ENCODE measurements around the gene AOAH.

AOAH gene

DNA sequence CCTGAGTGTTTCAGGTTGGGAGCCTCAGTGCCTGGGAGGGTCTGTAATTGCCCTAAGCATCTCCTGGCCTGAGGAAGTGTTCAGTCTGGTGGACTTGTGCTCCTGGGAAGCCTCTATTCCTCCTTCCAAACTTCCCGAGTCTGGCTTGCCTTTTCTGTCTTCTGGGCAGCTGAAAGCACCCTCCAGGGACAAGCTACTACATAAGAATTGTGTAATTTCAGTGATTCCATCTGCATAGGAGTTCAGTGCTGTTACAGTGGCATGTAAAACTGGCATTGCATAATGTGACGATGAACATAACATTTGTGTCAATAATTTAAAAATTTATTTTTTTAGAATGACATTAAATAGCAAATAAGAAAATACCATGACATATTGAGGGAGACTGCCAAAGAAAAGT lies 109.3 kb downstream of the AOAH start:
- TF ChIP-seq, protein P1, sequence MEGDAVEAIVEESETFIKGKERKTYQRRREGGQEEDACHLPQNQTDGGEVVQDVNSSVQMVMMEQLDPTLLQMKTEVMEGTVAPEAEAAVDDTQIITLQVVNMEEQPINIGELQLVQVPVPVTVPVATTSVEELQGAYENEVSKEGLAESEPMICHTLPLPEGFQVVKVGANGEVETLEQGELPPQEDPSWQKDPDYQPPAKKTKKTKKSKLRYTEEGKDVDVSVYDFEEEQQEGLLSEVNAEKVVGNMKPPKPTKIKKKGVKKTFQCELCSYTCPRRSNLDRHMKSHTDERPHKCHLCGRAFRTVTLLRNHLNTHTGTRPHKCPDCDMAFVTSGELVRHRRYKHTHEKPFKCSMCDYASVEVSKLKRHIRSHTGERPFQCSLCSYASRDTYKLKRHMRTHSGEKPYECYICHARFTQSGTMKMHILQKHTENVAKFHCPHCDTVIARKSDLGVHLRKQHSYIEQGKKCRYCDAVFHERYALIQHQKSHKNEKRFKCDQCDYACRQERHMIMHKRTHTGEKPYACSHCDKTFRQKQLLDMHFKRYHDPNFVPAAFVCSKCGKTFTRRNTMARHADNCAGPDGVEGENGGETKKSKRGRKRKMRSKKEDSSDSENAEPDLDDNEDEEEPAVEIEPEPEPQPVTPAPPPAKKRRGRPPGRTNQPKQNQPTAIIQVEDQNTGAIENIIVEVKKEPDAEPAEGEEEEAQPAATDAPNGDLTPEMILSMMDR (conservative IDR thresholded peaks at IDR 0.05; ENCODE audit: low read depth, low read length) = no peak
- DNase-seq (ENCODE audit: low read depth) = no peak
- no peak overlapping the region for H3K4me3 ChIP-seq (ENCODE audit: low read length)

DNA sequence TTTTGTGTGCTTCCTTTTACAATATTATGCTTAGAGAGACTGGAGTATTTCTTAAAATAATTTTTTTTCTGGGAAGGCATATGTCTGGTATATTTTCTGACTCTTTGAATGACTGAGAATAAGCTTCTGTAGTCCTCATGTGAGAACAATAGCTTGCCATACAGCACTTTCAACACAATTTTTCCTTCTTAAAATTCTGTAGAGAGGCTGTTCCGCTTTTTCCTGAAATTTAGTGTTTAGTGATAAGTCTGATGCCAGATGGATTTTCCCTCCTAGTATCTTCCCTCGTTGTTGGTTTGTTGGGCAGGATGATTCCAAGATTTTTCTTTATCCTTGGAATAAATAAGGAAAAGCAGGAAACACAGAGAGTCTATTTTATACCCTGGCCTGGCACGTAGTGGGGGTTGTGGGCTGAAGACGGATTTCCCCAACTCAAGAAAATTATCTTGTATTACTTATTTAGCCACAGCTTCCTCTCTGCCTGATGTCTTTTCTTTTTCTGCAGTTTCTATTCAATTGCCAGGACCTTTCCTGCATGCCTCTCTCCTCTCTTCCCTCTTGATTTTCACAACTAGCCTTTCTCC lies 111.2 kb downstream of the AOAH start:
- H3K4me3 ChIP-seq (ENCODE audit: low read length) = no peak overlapping the region
- DNase-seq (ENCODE audit: low read depth) = no peak
- TF ChIP-seq, protein P1 (conservative IDR thresholded peaks at IDR 0.05; ENCODE audit: low read depth, low read length) = no peak

DNA sequence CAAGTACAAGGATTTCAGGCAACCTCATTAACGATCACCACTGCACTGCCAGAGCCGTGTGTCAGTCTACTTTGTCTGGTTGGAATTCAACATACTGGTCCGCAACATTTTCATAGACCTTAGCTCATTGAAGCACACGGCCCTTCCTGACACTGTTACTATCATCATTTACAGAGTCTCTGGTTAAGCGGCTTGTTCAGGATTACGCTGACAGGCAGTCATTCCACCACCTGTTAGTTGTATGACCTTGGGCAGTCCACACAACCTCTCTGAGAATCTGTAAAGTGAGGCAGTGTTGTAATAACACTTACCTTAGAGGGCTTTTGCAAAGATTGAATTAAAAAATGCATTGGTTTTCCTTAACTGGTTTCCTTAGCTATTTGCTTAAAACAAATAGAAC lies 112.6 kb downstream of the AOAH start:
- no peak overlapping the region for H3K4me3 ChIP-seq (ENCODE audit: low read length)
- DNase-seq (ENCODE audit: low read depth) = no peak
- TF ChIP-seq, protein P1 (conservative IDR thresholded peaks at IDR 0.05; ENCODE audit: low read depth, low read length) = no peak

DNA sequence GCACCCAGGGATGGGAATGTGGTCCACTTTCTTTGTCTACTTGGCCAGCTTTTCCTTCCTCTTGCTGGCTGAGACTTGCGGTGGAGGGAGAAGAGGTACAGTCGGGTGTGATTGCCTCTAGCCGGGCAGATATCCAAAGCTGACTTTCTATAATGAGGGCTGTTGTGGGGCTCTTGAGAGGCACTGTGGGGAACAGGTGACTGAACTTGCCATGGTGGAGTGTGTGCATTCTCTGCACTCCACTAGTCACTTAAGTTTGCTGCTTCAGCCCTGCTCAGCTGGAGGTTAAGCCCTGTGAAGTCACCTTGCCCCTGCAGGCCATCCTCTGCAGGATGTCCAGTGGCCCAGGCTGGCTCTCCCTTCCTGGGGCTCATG lies 116.6 kb downstream of the AOAH start:
- no peak for DNase-seq (ENCODE audit: low read depth)
- TF ChIP-seq, protein P1 (conservative IDR thresholded peaks at IDR 0.05; ENCODE audit: low read depth, low read length) = no peak
- no peak overlapping the region for H3K4me3 ChIP-seq (ENCODE audit: low read length)

DNA sequence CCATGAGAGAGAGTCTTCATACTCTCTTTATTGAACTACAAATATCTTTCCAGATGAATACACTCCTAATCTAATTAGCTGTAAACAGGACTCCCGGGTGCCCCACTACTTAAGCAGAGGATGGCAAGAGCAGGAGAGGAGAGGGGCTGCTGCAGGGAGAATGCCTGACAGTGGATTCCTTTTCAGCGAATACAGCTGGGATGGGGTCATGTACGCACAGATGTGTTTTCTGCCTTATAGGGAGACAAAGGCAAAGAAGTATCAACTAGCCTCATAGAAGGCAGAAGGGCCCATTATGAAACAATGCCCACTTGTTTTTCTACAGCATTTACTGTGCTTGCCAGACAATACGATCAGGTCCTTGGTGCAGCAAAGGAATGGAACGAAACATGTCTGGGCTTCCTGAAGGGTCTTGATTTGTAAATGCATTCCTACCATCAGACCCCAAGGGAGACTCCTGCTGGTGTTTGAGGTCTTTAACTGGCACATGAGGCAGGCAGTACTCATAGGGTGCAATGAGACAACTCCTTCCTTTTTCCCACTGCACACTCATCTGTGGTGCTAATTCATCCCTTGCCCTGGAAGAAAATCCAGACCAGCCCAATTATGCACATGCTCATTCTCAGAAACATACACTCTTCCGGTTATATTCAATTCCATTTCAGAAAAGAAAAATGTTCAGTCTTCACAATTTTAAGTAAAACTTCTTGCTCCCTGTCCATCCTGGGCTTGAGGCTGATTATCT lies 117.1 kb downstream of the AOAH start:
- no peak for DNase-seq (ENCODE audit: low read depth)
- H3K4me3 ChIP-seq (ENCODE audit: low read length) = no peak overlapping the region
- TF ChIP-seq, protein P1 (conservative IDR thresholded peaks at IDR 0.05; ENCODE audit: low read depth, low read length) = no peak

DNA sequence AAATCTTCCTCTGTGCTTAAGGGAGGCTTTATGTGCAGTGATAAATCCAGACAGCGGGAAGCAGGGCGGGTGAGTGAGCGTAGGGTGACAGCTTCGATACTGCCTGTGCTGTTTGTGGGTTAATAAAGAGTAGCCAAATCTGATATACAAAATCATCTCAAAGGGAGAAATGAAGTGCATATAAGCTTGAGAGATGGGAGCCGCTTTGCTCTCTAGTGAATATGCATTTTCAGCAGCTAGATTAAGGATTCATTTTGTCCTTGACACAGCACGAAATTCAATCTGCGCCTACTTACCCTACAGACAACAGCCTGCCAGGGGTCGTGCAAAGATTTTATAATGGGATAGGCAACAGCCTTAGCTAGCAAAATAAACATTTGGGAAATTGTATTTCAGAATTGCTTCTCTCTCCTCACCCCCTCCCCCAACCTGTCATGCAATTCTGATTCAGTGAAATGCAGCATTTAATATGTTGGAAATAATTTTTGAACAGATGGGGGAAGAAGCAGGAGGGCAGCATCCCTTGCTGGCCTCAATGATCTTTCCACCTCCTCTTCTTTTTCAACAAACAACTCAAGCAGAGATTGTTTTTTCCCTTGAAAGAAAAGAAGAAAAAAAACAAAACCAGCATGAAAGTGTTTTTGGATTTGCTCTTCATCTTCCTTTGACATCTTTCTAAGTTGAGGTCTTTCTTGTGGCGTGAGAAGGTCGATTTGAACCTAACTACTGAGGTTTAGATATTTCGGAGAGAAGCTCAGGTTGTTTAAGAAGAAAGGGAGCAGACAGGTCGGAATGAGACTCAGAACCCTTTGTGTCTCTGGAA lies 117.9 kb downstream of the AOAH start:
- TF ChIP-seq, protein P1 (conservative IDR thresholded peaks at IDR 0.05; ENCODE audit: low read depth, low read length) = no peak
- DNase-seq (ENCODE audit: low read depth) = no peak
- no peak overlapping the region for H3K4me3 ChIP-seq (ENCODE audit: low read length)
